GM12878 (cell line): ENCODE measurements around the gene EFCAB10.

ENCODE experiments used
- ASH2L ChIP-seq: fragments of 300-600, 200-600 bp; sonication (generic); IDR thresholded peaks from 2 replicates; pipeline ENCODE4 v1.6.1; 2017; ENCODE audit warnings: low read depth, mild to moderate bottlenecking, borderline replicate concordance
- CTCF ChIP-seq, 3 experiments: IDR thresholded peaks in 2 of 3; conservative IDR thresholded peaks in 1 of 3; 2 replicates each; pipeline ENCODE4 v1.5.1; 2011; ENCODE audit warnings: low read depth in 3 of 3, low read length in 3 of 3, mild to moderate bottlenecking in 3 of 3, control low read depth in 2 of 3, moderate library complexity in 2 of 3, inconsistent platforms in 1 of 3, mixed read lengths in 1 of 3; ENCODE audit not compliant: control insufficient read depth in 2 of 3, insufficient read depth in 1 of 3; ENCODE audit errors: extremely low read depth in 1 of 3
- E2F4 ChIP-seq: IDR thresholded peaks from 2 replicates; pipeline ENCODE4 v1.6.1; 2012; ENCODE audit warnings: low read depth, low read length, improper control_type of control experiment
- ELK1 ChIP-seq: IDR thresholded peaks from 2 replicates; pipeline ENCODE4 v1.6.1; 2012; ENCODE audit warnings: low read depth, low read length, improper control_type of control experiment
- EP300 ChIP-seq, 2 experiments: fragments of 150-350 bp in 1 of 2; IDR thresholded peaks; 2 replicates each; pipeline ENCODE4 v1.6.1; 2011 to 2012; ENCODE audit warnings: low read depth in 2 of 2, low read length in 2 of 2, borderline replicate concordance in 1 of 2, improper control_type of control experiment in 1 of 2, inconsistent platforms in 1 of 2; ENCODE audit not compliant: control insufficient read depth in 1 of 2
- GATAD2B ChIP-seq: fragments of 450-650 bp; conservative IDR thresholded peaks from 2 replicates; pipeline ENCODE4 v1.6.1; 2017; ENCODE audit warnings: low read depth, mild to moderate bottlenecking, moderate library complexity
- POLR2AphosphoS2 ChIP-seq: IDR thresholded peaks from 2 replicates; pipeline ENCODE4 v1.6.1; 2011; ENCODE audit warnings: low read depth, mild to moderate bottlenecking, low read length, improper control_type of control experiment, moderate library complexity
- POLR2AphosphoS5 ChIP-seq: IDR thresholded peaks from 2 replicates; pipeline ENCODE4 v1.6.1; 2011; ENCODE audit warnings: mild to moderate bottlenecking, low read length, inconsistent platforms
- RCOR1 ChIP-seq: conservative IDR thresholded peaks from 2 replicates; pipeline ENCODE4 v1.6.1; 2012; ENCODE audit warnings: low read depth, low read length, improper control_type of control experiment
- REST ChIP-seq: IDR thresholded peaks from 2 replicates; pipeline ENCODE4 v1.6.1; 2012; ENCODE audit warnings: mild to moderate bottlenecking, low read depth, low read length
- RUNX3 ChIP-seq: IDR thresholded peaks from 2 replicates; pipeline ENCODE4 v1.6.1; 2012; ENCODE audit warnings: low read length, inconsistent platforms
- TCF12 ChIP-seq: IDR thresholded peaks from 2 replicates; pipeline ENCODE4 v1.6.1; 2011; ENCODE audit warnings: low read depth, mild to moderate bottlenecking, low read length
- ZNF274 ChIP-seq: IDR thresholded peaks from one replicate; pipeline ENCODE4 v1.8.0; 2011; ENCODE audit not compliant: insufficient read length, insufficient read depth

- TF ChIP-seq CTCF (IDR thresholded peaks at IDR 0.05 in 2 of 3, conservative IDR thresholded peaks at IDR 0.05 in 1 of 3; ENCODE audit: control insufficient read depth in 2 of 3, extremely low read depth in 1 of 3, insufficient read depth in 1 of 3, low read depth in 3 of 3, low read length in 3 of 3) (no peak), REST (no peak), RUNX3 (no peak), ASH2L (no peak), E2F4 (no peak), ZNF274 (no peak), GATAD2B (no peak), RCOR1 (no peak), POLR2AphosphoS5 (no peak), TCF12 (no peak), POLR2AphosphoS2 (no peak), EP300 (IDR thresholded peaks at IDR 0.05; ENCODE audit: borderline replicate concordance in 1 of 2, control insufficient read depth in 1 of 2, low read depth in 2 of 2, low read length in 2 of 2) (no peak), ELK1 (no peak)
Measured at GRCh38 chr7:105619590-105619989, 38.3 kb upstream of the EFCAB10 start.
